ENCODE measurements around the gene AFF3.

DNA sequence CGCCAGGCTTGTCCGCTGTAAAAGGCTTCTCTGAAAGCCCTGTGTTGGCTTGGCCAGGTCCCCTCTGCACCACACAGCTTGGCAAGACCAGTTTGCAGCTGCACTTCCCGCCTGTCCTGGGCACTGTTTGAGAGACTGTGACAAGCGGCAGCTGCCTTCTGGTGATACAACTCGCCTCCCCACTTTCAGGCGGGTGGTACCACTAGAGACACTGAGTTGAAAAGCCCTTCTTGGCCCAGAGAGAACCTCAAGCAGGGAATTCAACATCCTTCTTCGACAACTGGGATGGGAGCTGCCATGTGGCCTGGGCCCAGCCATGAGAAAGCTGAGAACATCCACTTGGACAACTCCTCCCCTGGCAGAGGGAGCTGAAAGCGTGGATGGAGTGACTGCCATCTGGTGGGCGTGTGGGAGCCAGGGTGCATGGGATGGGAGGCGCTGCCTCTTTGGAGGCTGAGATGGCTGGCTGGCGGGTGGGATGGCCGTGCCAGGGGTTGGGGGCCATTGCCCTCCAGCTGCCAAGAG lies 527.1 kb downstream of the AFF3 start:
- TF ChIP-seq CTCF (IDR thresholded peaks at IDR 0.05) (no peak), POLR2A (IDR thresholded peaks at IDR 0.05) (no peak)

Measured in right lobe of liver (tissue), 4 donors.